Measurements from ENCODE around the gene FCGR3A.
"Not testable (repeated sequence)": the region's sequence is repeated elsewhere in the genome, so short reads cannot be mapped to it uniquely, and the experiment has no call there.

The FCGR3A gene

GRCh38 chr1:161549652-161550051 is at the start of gene FCGR3A:
FCGR3A (minus strand) TSS chr1:161549818; CDS start chr1:161549736, 82 bp downstream.
- no peak for DNase-seq (ENCODE audit: low spot score)

- DNase-seq (ENCODE audit: low spot score): not testable (repeated sequence)
These were observed 47.5 kb upstream of the FCGR3A start for GRCh38 chr1:161597077-161597476.

- not testable (repeated sequence) for DNase-seq (ENCODE audit: low spot score)
These were observed 46.0 kb upstream of the FCGR3A start for GRCh38 chr1:161595583-161595982.

GRCh38 chr1:161595173-161595572 is 45.6 kb upstream of the FCGR3A start:
- DNase-seq (ENCODE audit: low spot score): not testable (repeated sequence)

GRCh38 chr1:161594269-161594984 is 44.8 kb upstream of the FCGR3A start:
- not testable (repeated sequence) for DNase-seq (ENCODE audit: low spot score)

- DNase-seq (ENCODE audit: low spot score): not testable (repeated sequence)
These were observed 43.6 kb upstream of the FCGR3A start for GRCh38 chr1:161593092-161593755.

- not testable (repeated sequence) for DNase-seq (ENCODE audit: low spot score)
These were observed 43.0 kb upstream of the FCGR3A start for GRCh38 chr1:161592586-161592985.

GRCh38 chr1:161589920-161590319 is 40.3 kb upstream of the FCGR3A start:
- not testable (repeated sequence) for DNase-seq (ENCODE audit: low spot score)

- not testable (repeated sequence) for DNase-seq (ENCODE audit: low spot score)
These were observed 39.7 kb upstream of the FCGR3A start for GRCh38 chr1:161589365-161589764.

- DNase-seq (ENCODE audit: low spot score): not testable (repeated sequence)
These were observed 39.0 kb upstream of the FCGR3A start for GRCh38 chr1:161588596-161588995.

- DNase-seq (ENCODE audit: low spot score): not testable (repeated sequence)
These were observed 33.3 kb upstream of the FCGR3A start for GRCh38 chr1:161582882-161583281.

GRCh38 chr1:161580879-161581537 is 31.4 kb upstream of the FCGR3A start:
- DNase-seq (ENCODE audit: low spot score): not testable (repeated sequence)

- not testable (repeated sequence) for DNase-seq (ENCODE audit: low spot score)
These were observed 30.4 kb upstream of the FCGR3A start for GRCh38 chr1:161579856-161580507.

GRCh38 chr1:161576676-161577075 is 27.1 kb upstream of the FCGR3A start:
- DNase-seq (ENCODE audit: low spot score): not testable (repeated sequence)

GRCh38 chr1:161571703-161572102 is 22.1 kb upstream of the FCGR3A start:
- DNase-seq (ENCODE audit: low spot score): not testable (repeated sequence)

GRCh38 chr1:161566602-161566960 is 17.0 kb upstream of the FCGR3A start:
- DNase-seq (ENCODE audit: low spot score): not testable (repeated sequence)

- DNase-seq (ENCODE audit: low spot score): not testable (repeated sequence)
These were observed 13.9 kb upstream of the FCGR3A start for GRCh38 chr1:161563522-161563921.

GRCh38 chr1:161562441-161562840 is 12.8 kb upstream of the FCGR3A start:
- not testable (repeated sequence) for DNase-seq (ENCODE audit: low spot score)

GRCh38 chr1:161560960-161561715 is 11.5 kb upstream of the FCGR3A start:
- DNase-seq (ENCODE audit: low spot score): peak; percentile 73

- not testable (repeated sequence) for DNase-seq (ENCODE audit: low spot score)
These were observed 8.2 kb upstream of the FCGR3A start for GRCh38 chr1:161557506-161558450.

Data from kidney tubule cell (primary cell).